GM13976 (cell line): ENCODE data around the gene UBXN2A.

ENCODE experiments used
- DNase-seq: peaks from one replicate; pipeline ENCODE4 v3.0.0; 2012; ENCODE audit warnings: low spot score
- in situ Hi-C: fragments of 300-500 bp; cut with MboI; formaldehyde crosslinking; loops from one replicate; pipeline ENCODE4 v1.12.0; 2022; ENCODE audit warnings: low sequenced_read_pairs, mixed read lengths, inconsistent platforms; ENCODE audit not compliant: unreplicated experiment
- TF ChIP-seq, protein P1 (sequence below): IDR thresholded peaks from 2 replicates; pipeline ENCODE4 v1.5.1; 2012; ENCODE audit warnings: borderline replicate concordance, mild to moderate bottlenecking; ENCODE audit not compliant: insufficient read depth; ENCODE audit errors: extremely low read depth, missing control alignments, control extremely low read depth

UBXN2A gene

DNA sequence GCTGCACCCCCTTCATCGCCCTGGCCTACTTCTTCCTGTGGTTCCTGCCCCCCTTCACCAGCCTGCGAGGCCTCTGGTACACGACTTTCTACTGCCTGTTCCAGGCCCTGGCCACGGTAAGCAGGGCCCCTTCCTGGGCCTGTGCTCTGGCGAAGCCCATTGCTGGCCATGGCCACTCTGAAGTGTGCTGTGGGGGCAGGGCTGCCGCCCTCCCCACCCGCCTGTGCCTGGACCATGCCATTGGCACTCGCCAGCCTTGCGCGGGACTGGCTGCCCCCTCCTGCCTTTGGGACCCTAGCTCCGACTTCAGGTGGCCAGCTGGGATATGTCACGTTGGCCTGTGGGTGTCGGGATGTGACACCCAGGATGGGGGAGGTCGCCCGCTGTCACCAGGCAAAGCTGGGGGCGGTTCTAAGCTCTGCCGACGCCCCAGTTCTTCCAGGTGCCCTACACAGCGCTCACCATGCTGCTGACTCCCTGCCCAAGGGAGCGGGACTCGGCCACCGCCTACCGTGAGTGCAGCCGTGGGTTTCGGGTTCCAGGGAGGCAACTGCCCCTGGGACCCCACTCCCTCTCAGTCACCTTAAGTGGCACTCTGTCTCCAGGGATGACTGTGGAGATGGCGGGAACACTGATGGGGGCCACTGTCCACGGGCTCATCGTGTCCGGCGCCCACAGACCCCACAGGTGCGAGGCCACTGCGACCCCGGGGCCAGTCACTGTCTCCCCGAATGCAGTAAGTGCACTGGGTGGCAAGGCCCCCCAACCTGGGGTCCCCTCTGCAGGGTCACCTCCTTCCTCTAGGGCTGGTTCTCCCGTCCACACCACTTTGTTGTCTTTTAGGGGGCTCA is 76.8 kb downstream of the UBXN2A start:
- no peak for DNase-seq
- in situ Hi-C loops, result no loop called here
- TF ChIP-seq, protein P1, sequence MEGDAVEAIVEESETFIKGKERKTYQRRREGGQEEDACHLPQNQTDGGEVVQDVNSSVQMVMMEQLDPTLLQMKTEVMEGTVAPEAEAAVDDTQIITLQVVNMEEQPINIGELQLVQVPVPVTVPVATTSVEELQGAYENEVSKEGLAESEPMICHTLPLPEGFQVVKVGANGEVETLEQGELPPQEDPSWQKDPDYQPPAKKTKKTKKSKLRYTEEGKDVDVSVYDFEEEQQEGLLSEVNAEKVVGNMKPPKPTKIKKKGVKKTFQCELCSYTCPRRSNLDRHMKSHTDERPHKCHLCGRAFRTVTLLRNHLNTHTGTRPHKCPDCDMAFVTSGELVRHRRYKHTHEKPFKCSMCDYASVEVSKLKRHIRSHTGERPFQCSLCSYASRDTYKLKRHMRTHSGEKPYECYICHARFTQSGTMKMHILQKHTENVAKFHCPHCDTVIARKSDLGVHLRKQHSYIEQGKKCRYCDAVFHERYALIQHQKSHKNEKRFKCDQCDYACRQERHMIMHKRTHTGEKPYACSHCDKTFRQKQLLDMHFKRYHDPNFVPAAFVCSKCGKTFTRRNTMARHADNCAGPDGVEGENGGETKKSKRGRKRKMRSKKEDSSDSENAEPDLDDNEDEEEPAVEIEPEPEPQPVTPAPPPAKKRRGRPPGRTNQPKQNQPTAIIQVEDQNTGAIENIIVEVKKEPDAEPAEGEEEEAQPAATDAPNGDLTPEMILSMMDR, result no peak

DNA sequence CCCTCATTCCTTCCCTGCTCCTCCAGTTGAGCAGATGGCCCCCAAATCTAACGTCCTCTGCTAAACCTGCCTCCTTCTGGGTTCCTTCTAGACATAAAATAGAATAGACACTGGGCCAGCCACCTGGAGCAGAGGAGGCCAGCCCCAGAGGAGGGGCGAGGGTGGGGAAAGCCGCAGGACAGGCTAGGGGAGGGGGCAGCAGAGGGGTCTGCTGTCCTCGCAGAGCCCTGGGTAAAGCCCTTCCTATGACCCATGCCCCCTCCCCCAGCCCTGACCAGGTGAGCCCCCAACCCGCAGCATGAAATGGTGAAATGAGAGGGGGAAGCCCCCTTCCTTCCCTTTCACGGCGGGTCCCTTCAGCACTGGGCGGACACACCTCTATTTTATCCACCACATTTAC is 77.4 kb downstream of the UBXN2A start:
- DNase-seq, result peak; percentile 18
- in situ Hi-C loops, result no loop called here
- TF ChIP-seq, protein P1, result no peak

DNA sequence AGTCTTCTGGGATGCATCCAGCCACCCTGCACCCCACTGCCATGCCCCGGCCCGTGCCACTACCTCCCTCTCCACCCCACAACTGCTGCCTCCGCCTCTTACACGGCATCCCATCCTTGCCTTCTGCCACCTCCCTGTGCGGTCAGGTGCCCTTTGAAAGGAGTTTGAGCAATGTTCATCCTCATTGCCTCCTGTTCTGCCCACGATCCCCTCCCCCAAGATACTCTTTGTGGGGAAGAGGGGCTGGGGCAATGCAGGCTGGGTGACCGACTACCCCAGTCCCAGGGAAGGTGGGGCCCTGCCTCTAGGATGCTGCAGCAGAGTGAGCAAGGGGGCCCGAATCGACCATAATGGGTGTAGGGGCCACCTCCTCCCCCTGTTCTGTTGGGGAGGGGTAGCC is 78.0 kb downstream of the UBXN2A start:
- in situ Hi-C loops, result no loop called here
- TF ChIP-seq, protein P1, result no peak
- DNase-seq, result no peak

DNA sequence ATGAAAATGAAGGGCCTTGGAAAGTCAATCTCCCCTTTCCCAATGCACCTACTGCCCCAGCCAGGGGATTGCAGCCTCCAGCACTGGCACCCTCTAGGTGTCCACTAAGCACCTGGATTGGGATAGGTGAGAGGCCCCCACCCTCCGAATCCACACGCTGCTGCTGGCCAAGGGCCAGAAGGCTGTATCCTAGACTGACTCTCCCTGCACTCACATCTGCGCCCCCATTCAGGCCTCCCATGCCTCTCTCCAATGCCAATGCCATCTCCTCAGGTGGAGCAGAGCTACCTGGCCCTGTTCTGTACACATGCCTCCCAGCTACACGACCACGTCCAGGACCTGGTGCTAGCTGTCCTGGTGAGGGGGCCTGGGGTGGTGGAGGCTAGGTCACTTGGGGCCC is 79.5 kb downstream of the UBXN2A start:
- DNase-seq, result no peak
- in situ Hi-C loops, result no loop called here
- TF ChIP-seq, protein P1, result no peak

DNA sequence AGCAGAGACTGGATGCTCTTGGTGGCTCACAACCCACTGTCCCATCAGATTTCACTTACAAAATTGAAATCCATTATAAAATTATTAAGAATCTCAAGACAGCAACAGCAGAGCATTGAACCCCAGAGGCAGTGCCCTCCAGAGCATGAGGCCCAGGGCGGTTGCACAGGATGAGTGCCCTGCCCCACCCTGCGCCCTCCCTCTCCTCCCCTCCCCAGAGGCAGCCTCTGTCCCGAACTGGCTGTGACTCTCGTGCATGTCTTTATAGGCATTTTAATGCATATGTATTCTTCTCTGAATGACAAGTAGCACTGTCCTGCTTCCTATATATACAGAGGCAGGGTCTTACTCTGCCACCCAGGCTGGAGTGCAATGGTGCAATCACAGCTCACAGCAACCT is 80.0 kb downstream of the UBXN2A start:
- in situ Hi-C loops, result no loop called here
- TF ChIP-seq, protein P1, result no peak
- no peak for DNase-seq

DNA sequence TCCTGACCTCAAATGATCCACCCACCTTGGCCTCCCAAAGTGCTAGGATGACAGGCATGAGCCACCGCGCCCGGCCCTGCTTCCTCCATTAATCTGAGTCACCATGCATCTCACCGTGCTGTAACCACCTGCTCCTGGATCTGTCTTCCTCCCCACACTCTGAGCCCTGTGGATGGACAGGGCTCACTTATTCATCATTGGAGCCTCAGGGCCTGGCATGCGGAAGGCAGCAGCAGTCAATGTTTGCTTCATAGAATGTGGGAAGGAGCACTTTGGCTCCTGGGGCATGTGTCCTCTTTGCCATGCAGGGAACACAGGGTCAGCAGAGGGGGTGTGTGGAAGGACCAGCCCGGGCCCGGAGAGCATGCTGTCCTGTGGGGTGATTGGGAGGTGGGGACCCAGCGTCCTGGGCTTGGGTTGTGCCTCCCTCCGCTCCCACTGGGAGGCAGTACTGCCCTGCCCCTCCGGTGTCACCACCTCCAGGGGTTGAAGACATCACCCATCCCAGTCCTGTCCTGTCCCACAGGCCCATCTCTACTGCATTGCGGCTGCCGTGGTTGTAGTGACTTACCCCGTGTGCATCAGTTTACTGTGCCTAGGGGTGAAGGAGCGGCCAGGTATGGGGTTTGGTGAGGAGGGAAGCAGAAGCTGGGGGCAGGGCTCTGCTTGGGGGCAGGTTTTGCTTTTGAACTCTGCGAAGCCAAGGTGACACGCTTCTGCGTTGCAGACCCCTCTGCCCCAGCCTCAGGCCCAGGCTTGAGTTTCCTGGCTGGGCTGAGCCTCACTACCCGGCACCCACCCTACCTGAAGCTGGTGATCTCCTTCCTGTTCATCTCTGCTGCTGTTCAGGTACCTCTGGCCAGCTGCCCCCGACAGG is 81.1 kb downstream of the UBXN2A start:
- DNase-seq, result no peak
- TF ChIP-seq, protein P1, result peak; percentile 18
- in situ Hi-C loops, result no loop called here
